Measurements from ENCODE around the gene TTLL9. TPM values are rescaled to one million over a fixed set of nuclear protein-coding genes. Genes with fewer than 3 reads are reported as not detected.

TTLL9 gene
- total and polyA plus RNA-seq, 10 of the 15 experiments (the other 5 are each of a cell fraction or from before 2014, with no cell fraction given), result 0.03 to 0.77 (median 0.11) TPM; not detected in 2

DNA sequence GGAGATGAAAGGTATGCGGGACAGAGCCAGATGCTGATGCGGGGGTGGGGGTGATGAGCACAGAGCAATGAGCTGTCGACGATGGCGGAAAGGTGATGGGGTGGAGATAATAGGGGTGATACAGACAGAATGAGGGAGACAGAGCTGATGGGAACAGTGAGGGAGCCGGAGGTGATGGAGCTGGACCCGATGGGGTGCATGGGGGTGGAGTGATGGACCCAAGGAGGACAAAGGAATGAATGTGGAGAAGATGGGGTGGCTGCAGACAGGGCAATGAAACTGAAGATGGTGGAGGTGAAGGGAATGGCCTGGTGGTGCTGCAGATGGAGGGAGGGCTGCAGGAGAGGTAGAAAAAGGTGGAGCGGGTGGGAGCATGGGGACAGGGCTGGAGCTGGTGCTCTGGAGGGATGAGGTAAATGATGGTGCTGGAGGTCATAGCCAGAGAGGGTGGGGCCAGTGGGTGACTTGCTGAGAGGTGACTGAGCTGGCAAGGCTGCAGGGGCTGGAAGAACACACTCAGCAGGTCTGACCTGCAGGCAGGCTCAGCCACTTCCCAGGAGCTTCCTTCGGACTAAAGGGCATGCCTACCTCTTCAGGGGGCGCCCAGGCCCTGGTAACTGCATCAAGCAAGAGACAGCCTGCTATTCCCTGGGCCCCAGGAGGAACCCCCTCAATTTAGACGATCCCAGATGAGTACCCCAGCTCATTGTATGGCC lies 19.0 kb upstream of the TTLL9 start:
- DNase-seq (ENCODE audit: low read depth, low spot score), result no peak
- H3K4me1 ChIP-seq (ENCODE audit: control insufficient read depth, insufficient read depth, low read length), result no peaks in the 10 kb centered on the region; the same call in 1 of the 2 replicates
- TF ChIP-seq FOXK2 (IDR thresholded peaks at IDR 0.05) (peak; percentile 27; the same call in 1 of the 2 replicates), KLF5 (IDR thresholded peaks at IDR 0.05; ENCODE audit: partially characterized antibody) (no peak)
- WGBS (ENCODE audit: insufficient coverage, insufficient replicate concordance, low lambda C conversion rate, missing lambda C conversion rate), result 25% methylated on average over 11 of the region's 11 CpGs
- H3K9me3 ChIP-seq (replicated peaks; ENCODE audit: control insufficient read depth, insufficient read depth, low read length), result no peaks in the 10 kb centered on the region
- RAD21 ChIA-PET (ENCODE audit: unreplicated experiment), result interaction anchor here (0.7 to 7.6 kb wide), 8 partner anchors 21 to 783 kb away, joined by 3 to 248 read pairs (median 3); partner anchors contain the start of gene PDRG1
- no peak overlapping the region for H3K9ac ChIP-seq (ENCODE audit: control insufficient read depth, insufficient read depth, low read length)
- SMC1A ChIA-PET (ENCODE audit: uncharacterized antibody, unreplicated experiment), result interaction anchor here (0.6 to 7.9 kb wide), 7 partner anchors 11 to 240 kb away, joined by 3 to 181 read pairs (median 8); partner anchors contain the start of gene PDRG1
- intact Hi-C loops (cut with micrococcal nuclease; ENCODE audit: unreplicated experiment), result no loop called here
- CTCF ChIA-PET, result interaction anchor here (0.7 to 13.1 kb wide), 20 partner anchors 12 to 292 kb away, joined by 3 to 307 read pairs (median 5); partner anchors contain the start of gene PDRG1
- H3K27ac ChIP-seq (ENCODE audit: control insufficient read depth, insufficient read depth), result no peak overlapping the region
- no peak for ATAC-seq
- H3K27me3 ChIP-seq (replicated peaks in 1 of 2; ENCODE audit: control insufficient read depth in 2 of 2, insufficient read depth in 2 of 2, low read length in 1 of 2), result no peaks in the 10 kb centered on the region; a peak in 2 of 4 replicates
- H3K79me2 ChIP-seq (ENCODE audit: control insufficient read depth, insufficient read depth, low read length), result no peaks in the 10 kb centered on the region
- in situ Hi-C loops (cut with MboI), result loop anchor here (10.0 kb wide), 1 partner anchor 243 kb away; no protein-coding TSS in a partner anchor
- no peak overlapping the region for H3K4me3 ChIP-seq
- H2AFZ ChIP-seq (ENCODE audit: control insufficient read depth, low read depth, low read length), result no peak overlapping the region
- no peaks in the 10 kb centered on the region for H3K36me3 ChIP-seq (ENCODE audit: control insufficient read depth in 2 of 2, insufficient read depth in 2 of 2, low read length in 1 of 2)
- no TSS peak for BruUV-seq (replicated peaks)
- FAIRE-seq, result no peak
- no peaks in the 10 kb centered on the region; the same call in 1 of the 2 replicates for H4K20me1 ChIP-seq (ENCODE audit: control insufficient read depth, insufficient read depth)
- POLR2A ChIA-PET, result interaction anchor here (0.7 to 1.3 kb wide), 5 partner anchors 56 to 183 kb away, joined by 3 to 8 read pairs (median 3); partner anchors contain the start of gene PDRG1
- H3K4me2 ChIP-seq (ENCODE audit: control insufficient read depth, insufficient read depth), result no peak overlapping the region

DNA sequence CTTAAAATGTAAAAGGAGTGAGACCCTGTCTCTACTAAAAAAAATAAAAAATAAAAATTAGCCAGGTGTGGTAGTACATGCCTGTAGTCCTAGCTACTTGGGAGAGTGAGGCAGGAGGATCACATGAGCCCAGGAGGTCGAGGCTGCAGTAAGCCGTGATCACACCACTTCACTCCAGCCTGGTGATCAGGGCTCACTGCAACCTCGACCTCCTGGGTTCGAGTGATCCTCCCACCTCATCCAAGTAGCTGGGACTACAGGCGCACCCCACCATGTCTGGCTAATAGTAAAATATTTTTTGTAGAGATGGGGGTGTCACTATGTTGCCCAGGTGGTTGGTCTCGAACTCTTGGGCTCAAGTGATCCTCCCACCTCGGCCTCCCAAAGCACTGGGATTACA lies 17.0 kb upstream of the TTLL9 start:
- H3K79me2 ChIP-seq (ENCODE audit: control insufficient read depth, insufficient read depth, low read length), result no peaks in the 10 kb centered on the region
- RAD21 ChIA-PET (ENCODE audit: unreplicated experiment), result interaction anchor here (0.6 to 7.6 kb wide), 16 partner anchors 8 to 238 kb away, joined by 3 to 248 read pairs (median 5); partner anchors contain the start of genes DUSP15, PDRG1 and TTLL9
- in situ Hi-C loops (cut with MboI), result loop anchor here (10.0 kb wide), 1 partner anchor 241 kb away; no protein-coding TSS in a partner anchor
- no peak for ATAC-seq
- peaks cover 2% of the 10 kb centered on the region for H3K4me1 ChIP-seq (ENCODE audit: control insufficient read depth, insufficient read depth, low read length)
- no peak for DNase-seq (ENCODE audit: low read depth, low spot score)
- H3K9ac ChIP-seq (ENCODE audit: control insufficient read depth, insufficient read depth, low read length), result no peak overlapping the region
- no peak for FAIRE-seq
- intact Hi-C loops (cut with micrococcal nuclease; ENCODE audit: unreplicated experiment), result no loop called here
- CTCF ChIA-PET, result interaction anchor here (0.7 to 13.1 kb wide), 29 partner anchors 8 to 238 kb away, joined by 3 to 307 read pairs (median 8); partner anchors contain the start of gene PDRG1
- H3K27me3 ChIP-seq (replicated peaks in 1 of 2; ENCODE audit: control insufficient read depth in 2 of 2, insufficient read depth in 2 of 2, low read length in 1 of 2), result no peaks in the 10 kb centered on the region; a peak in 1 of 4 replicates
- POLR2A ChIA-PET, result interaction anchor here (0.6 to 3.0 kb wide), 3 partner anchors 99 to 161 kb away, joined by 3 to 10 read pairs (median 8); partner anchors contain the start of gene PDRG1
- TF ChIP-seq, protein P1, sequence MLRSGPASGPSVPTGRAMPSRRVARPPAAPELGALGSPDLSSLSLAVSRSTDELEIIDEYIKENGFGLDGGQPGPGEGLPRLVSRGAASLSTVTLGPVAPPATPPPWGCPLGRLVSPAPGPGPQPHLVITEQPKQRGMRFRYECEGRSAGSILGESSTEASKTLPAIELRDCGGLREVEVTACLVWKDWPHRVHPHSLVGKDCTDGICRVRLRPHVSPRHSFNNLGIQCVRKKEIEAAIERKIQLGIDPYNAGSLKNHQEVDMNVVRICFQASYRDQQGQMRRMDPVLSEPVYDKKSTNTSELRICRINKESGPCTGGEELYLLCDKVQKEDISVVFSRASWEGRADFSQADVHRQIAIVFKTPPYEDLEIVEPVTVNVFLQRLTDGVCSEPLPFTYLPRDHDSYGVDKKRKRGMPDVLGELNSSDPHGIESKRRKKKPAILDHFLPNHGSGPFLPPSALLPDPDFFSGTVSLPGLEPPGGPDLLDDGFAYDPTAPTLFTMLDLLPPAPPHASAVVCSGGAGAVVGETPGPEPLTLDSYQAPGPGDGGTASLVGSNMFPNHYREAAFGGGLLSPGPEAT (IDR thresholded peaks at IDR 0.05; ENCODE audit: low read depth), result no peak
- SMC1A ChIA-PET (ENCODE audit: uncharacterized antibody, unreplicated experiment), result interaction anchor here (0.7 to 7.9 kb wide), 16 partner anchors 9 to 238 kb away, joined by 3 to 181 read pairs (median 7); partner anchors contain the start of gene PDRG1
- H3K9me3 ChIP-seq (replicated peaks; ENCODE audit: control insufficient read depth, insufficient read depth, low read length), result no peaks in the 10 kb centered on the region
- 20% methylated on average over 7 of the region's 7 CpGs for WGBS (ENCODE audit: insufficient coverage, insufficient replicate concordance, low lambda C conversion rate, missing lambda C conversion rate)
- H3K36me3 ChIP-seq (ENCODE audit: control insufficient read depth in 2 of 2, insufficient read depth in 2 of 2, low read length in 1 of 2), result no peaks in the 10 kb centered on the region
- no peak overlapping the region for H2AFZ ChIP-seq (ENCODE audit: control insufficient read depth, low read depth, low read length)
- BruUV-seq (replicated peaks), result no TSS peak
- H3K27ac ChIP-seq (ENCODE audit: control insufficient read depth, insufficient read depth), result no peak overlapping the region
- no peak overlapping the region for H3K4me3 ChIP-seq
- no peaks in the 10 kb centered on the region for H4K20me1 ChIP-seq (ENCODE audit: control insufficient read depth, insufficient read depth)
- no peak overlapping the region for H3K4me2 ChIP-seq (ENCODE audit: control insufficient read depth, insufficient read depth)
